Epithelial cell of proximal tubule (primary cell): ENCODE data around the gene SMCO2. TPM values are rescaled to one million over a fixed set of nuclear protein-coding genes. Genes with fewer than 3 reads are reported as not detected.
A peak's percentile ranks its signal among the peaks of the same experiment; 100 is the strongest.

Source experiments
- DNase-seq: peaks from one replicate; pipeline ENCODE4 v3.0.0-alpha.2; 2011; ENCODE audit warnings: low read depth
- H3K4me3 ChIP-seq: 2 replicates; pipeline ENCODE4 v1.5.1; 2011; ENCODE audit warnings: low read depth, mild to moderate bottlenecking, low read length
- total RNA-seq: library from RNA; depleted of rRNA; stranded (reverse); fragments of >200 nt; gene quantifications from 2 replicates; pipeline ENCODE4 v1.2.3, GENCODE V29; 2015
- TF ChIP-seq, protein P1 (sequence below): conservative IDR thresholded peaks from 2 replicates; pipeline ENCODE4 v1.5.1; 2012; ENCODE audit warnings: low read depth, mild to moderate bottlenecking, low read length

SMCO2 gene
- total RNA-seq, 1 donor from 2014 or later: not detected

GRCh38 chr12:27472604-27473003 is 26.1 kb downstream of the SMCO2 start:
- H3K4me3 ChIP-seq: no peak overlapping the region
- DNase-seq: no peak
- TF ChIP-seq, protein P1, sequence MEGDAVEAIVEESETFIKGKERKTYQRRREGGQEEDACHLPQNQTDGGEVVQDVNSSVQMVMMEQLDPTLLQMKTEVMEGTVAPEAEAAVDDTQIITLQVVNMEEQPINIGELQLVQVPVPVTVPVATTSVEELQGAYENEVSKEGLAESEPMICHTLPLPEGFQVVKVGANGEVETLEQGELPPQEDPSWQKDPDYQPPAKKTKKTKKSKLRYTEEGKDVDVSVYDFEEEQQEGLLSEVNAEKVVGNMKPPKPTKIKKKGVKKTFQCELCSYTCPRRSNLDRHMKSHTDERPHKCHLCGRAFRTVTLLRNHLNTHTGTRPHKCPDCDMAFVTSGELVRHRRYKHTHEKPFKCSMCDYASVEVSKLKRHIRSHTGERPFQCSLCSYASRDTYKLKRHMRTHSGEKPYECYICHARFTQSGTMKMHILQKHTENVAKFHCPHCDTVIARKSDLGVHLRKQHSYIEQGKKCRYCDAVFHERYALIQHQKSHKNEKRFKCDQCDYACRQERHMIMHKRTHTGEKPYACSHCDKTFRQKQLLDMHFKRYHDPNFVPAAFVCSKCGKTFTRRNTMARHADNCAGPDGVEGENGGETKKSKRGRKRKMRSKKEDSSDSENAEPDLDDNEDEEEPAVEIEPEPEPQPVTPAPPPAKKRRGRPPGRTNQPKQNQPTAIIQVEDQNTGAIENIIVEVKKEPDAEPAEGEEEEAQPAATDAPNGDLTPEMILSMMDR: no peak

DNA sequence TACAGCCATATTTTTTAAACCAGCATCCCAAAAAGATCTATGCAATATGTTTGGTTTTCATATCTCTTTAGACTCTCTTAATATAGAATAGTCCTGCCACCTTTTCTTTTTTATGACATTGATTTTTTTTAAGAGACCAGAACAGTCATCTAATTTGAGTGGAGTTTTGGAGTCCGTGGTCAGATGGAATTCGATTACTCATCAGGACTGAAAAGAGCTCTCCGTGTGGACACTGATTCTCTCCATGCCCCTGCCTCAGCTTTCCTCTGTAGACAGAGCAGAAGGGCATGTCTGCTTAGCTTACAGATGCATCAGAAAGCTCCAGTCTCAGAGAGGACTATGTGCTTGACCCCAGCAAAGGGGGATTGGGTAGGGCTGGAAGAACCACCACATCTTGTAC is 27.8 kb downstream of the SMCO2 start:
- DNase-seq: no peak
- TF ChIP-seq, protein P1: no peak
- H3K4me3 ChIP-seq: no peak overlapping the region

GRCh38 chr12:27477049-27477448 is 30.5 kb downstream of the SMCO2 start:
- DNase-seq: no peak
- TF ChIP-seq, protein P1: no peak
- H3K4me3 ChIP-seq: no peak overlapping the region

GRCh38 chr12:27478949-27479348 is 32.4 kb downstream of the SMCO2 start:
- TF ChIP-seq, protein P1: no peak
- no peak for DNase-seq
- no peak overlapping the region for H3K4me3 ChIP-seq

DNA sequence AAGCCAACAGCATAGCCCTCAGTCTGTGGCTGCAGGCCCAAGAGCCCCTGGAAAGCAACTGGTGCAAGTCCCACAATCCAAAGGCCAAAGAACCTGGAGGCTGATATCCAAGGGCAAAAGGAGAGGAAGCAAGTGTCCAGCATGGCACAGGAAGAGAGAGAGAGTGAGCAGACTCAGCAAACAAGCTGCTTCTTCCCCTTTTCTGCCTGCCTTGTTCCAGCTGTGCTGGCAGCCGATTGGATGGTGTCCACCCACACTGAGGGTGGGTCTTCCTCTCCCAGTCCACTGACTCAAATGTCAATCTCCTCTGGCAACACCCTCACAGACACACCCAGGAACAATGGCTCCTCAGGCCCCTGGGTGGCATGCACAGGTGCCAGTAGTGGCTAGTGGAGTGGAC is 33.5 kb downstream of the SMCO2 start:
- DNase-seq: no peak
- TF ChIP-seq, protein P1: no peak
- no peak overlapping the region for H3K4me3 ChIP-seq

- no peak for DNase-seq
- TF ChIP-seq, protein P1: no peak
- H3K4me3 ChIP-seq: no peak overlapping the region
Observed at GRCh38 chr12:27486961-27487360, 40.4 kb downstream of the SMCO2 start.

- DNase-seq: no peak
- TF ChIP-seq, protein P1: peak; percentile 42
- no peak overlapping the region for H3K4me3 ChIP-seq
Observed at GRCh38 chr12:27488479-27488878, 41.9 kb downstream of the SMCO2 start.
